ENCODE measurements around the gene CD27.

DNA sequence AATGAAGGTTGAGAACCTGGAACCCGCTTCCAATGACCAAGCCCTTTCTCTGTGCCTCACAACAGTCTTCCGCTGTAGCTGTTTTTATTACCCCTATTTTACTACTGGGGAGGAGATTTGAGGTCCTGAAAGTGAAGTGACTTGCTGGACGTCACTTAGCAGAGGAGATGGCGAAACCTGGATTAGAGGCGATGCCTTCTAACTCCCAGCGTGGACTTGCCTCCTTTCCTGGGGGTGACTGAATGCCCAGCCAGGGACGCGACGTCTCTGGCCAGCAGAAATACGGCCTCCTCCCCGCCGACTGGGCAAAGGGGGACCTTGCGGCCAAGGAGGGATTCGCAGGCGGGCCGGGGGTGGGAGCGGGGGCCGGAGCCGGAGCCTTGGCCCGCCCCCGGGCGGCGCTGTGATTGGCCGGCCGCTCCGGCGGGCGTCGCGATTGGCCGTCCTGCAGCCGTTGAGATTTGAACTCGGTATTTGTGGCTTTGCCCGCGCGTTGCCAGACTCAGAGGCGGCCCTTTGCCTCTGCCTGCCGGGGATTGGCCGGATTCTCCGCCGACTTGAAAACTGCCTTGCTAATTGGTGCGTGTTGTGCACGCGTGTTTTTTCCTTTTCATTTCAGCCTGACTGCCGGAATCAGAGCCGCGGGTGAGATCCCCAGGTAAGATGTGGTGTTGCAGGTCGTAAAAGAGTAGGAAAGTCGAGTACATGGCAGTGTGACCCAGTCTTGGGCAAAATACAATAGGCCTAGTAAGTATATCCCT, 48.9 kb downstream of the CD27 start, which contains the start of gene NCAPD2:
- TF ChIP-seq CTCF (IDR thresholded peaks at IDR 0.05) (no peak), POLR2A (IDR thresholded peaks at IDR 0.05) (no peak)

Measured in lower leg skin (tissue), 3 donors.